PC-3 (cell line): ENCODE measurements around the gene METTL24.

Experiments
- EZH2 ChIP-seq: fragments of 300-600 bp; sonication (generic); IDR thresholded peaks from one replicate; pipeline ENCODE4 v1.6.1; 2017; ENCODE audit warnings: antibody characterized with exemption, mild to moderate bottlenecking, low read length; ENCODE audit not compliant: unreplicated experiment
- TF ChIP-seq, protein P1 (sequence below): fragments of 300-600 bp; sonication (generic); conservative IDR thresholded peaks from 2 replicates; pipeline ENCODE4 v1.5.1; 2017; ENCODE audit warnings: antibody characterized with exemption, low read depth, mild to moderate bottlenecking, low read length

DNA sequence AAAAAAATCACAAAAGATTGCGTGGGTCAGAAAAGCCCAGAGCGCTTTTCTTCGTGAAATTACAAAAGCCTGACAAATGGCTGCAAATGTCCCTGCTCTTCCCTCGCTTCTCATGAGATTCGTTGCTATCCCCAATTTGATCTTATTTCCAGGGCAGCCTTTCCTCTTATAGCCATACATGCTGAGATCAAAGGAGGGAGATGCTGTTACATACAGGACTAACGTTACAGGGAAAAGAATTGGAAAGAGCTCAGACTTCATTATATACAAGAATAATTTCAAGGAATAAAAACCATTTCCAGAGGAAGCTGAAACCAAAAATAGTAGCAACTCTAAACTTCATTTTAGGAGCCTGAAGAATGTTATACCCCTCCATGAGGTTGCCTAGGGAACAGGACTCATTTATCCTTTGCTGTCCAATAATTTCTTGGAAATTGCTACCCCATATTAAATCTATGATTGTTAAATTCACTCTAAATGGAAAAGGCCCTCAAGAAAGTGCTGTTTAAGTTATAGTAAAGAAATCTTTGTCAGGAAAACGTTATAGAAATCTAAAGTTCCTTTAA lies 81.0 kb downstream of the METTL24 start:
- TF ChIP-seq, protein P1, sequence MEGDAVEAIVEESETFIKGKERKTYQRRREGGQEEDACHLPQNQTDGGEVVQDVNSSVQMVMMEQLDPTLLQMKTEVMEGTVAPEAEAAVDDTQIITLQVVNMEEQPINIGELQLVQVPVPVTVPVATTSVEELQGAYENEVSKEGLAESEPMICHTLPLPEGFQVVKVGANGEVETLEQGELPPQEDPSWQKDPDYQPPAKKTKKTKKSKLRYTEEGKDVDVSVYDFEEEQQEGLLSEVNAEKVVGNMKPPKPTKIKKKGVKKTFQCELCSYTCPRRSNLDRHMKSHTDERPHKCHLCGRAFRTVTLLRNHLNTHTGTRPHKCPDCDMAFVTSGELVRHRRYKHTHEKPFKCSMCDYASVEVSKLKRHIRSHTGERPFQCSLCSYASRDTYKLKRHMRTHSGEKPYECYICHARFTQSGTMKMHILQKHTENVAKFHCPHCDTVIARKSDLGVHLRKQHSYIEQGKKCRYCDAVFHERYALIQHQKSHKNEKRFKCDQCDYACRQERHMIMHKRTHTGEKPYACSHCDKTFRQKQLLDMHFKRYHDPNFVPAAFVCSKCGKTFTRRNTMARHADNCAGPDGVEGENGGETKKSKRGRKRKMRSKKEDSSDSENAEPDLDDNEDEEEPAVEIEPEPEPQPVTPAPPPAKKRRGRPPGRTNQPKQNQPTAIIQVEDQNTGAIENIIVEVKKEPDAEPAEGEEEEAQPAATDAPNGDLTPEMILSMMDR, result no peak
- TF ChIP-seq EZH2, result no peak
